HEK293 (cell line): ENCODE measurements around the gene TPI1.

Experiments used
- FEZF1 ChIP-seq: fragments of 450-650 bp; formaldehyde crosslinking; IDR thresholded peaks from 2 replicates; pipeline ENCODE4 v1.5.1; 2016; ENCODE audit warnings: missing biosample characterization, missing genetic modification characterization
- GFI1B ChIP-seq: fragments of 450-650 bp; formaldehyde crosslinking; IDR thresholded peaks from 2 replicates; pipeline ENCODE4 v1.5.1; 2016; ENCODE audit warnings: missing biosample characterization, missing genetic modification characterization
- GLIS1 ChIP-seq: fragments of 450-650 bp; formaldehyde crosslinking; IDR thresholded peaks from 2 replicates; pipeline ENCODE4 v1.5.1; 2016; ENCODE audit warnings: missing biosample characterization, missing genetic modification characterization
- KLF1 ChIP-seq: fragments of 450-650 bp; formaldehyde crosslinking; IDR thresholded peaks from 2 replicates; pipeline ENCODE4 v1.5.1; 2016; ENCODE audit warnings: missing biosample characterization, missing genetic modification characterization
- KLF10 ChIP-seq: fragments of 450-650 bp; IDR thresholded peaks from 2 replicates; pipeline ENCODE4 v1.5.1; 2018; ENCODE audit warnings: missing biosample characterization, mild to moderate bottlenecking, missing genetic modification characterization
- KLF7 ChIP-seq: fragments of 450-650 bp; formaldehyde crosslinking; IDR thresholded peaks from 2 replicates; pipeline ENCODE4 v1.5.1; 2016; ENCODE audit warnings: missing biosample characterization, missing genetic modification characterization, borderline replicate concordance
- KLF9 ChIP-seq: fragments of 450-650 bp; formaldehyde crosslinking; IDR thresholded peaks from 2 replicates; pipeline ENCODE4 v1.5.1; 2016; ENCODE audit warnings: missing biosample characterization, missing genetic modification characterization, low read depth
- SP2 ChIP-seq: fragments of 450-650 bp; formaldehyde crosslinking; IDR thresholded peaks from 2 replicates; pipeline ENCODE4 v1.5.1; 2016; ENCODE audit warnings: missing biosample characterization, missing genetic modification characterization
- ZFP37 ChIP-seq: fragments of 450-650 bp; formaldehyde crosslinking; IDR thresholded peaks from 2 replicates; pipeline ENCODE4 v1.5.1; 2016; ENCODE audit warnings: missing biosample characterization, missing genetic modification characterization
- ZNF121 ChIP-seq: fragments of 450-650 bp; formaldehyde crosslinking; IDR thresholded peaks from 2 replicates; pipeline ENCODE4 v1.5.1; 2016; ENCODE audit warnings: missing biosample characterization, missing genetic modification characterization
- ZNF146 ChIP-seq: fragments of 450-650 bp; formaldehyde crosslinking; IDR thresholded peaks from 2 replicates; pipeline ENCODE4 v1.5.1; 2016; ENCODE audit warnings: missing biosample characterization, missing genetic modification characterization
- ZNF202 ChIP-seq: fragments of 450-650 bp; formaldehyde crosslinking; IDR thresholded peaks from 2 replicates; pipeline ENCODE4 v1.5.1; 2016; ENCODE audit warnings: missing biosample characterization, missing genetic modification characterization, borderline replicate concordance
- ZNF211 ChIP-seq: fragments of 450-650 bp; formaldehyde crosslinking; IDR thresholded peaks from 2 replicates; pipeline ENCODE4 v1.5.1; 2016; ENCODE audit warnings: low read depth, missing biosample characterization, missing genetic modification characterization
- ZNF221 ChIP-seq: fragments of 450-650 bp; formaldehyde crosslinking; IDR thresholded peaks from 2 replicates; pipeline ENCODE4 v1.5.1; 2017; ENCODE audit warnings: missing biosample characterization, missing genetic modification characterization, borderline replicate concordance
- ZNF239 ChIP-seq: fragments of 450-650 bp; formaldehyde crosslinking; IDR thresholded peaks from 2 replicates; pipeline ENCODE4 v1.5.1; 2016; ENCODE audit warnings: missing biosample characterization, missing genetic modification characterization
- ZNF391 ChIP-seq: fragments of 450-650 bp; formaldehyde crosslinking; IDR thresholded peaks from 2 replicates; pipeline ENCODE4 v1.5.1; 2016; ENCODE audit warnings: low read depth, missing biosample characterization, missing genetic modification characterization, borderline replicate concordance
- ZNF404 ChIP-seq: fragments of 450-650 bp; formaldehyde crosslinking; IDR thresholded peaks from 2 replicates; pipeline ENCODE4 v1.5.1; 2017; ENCODE audit warnings: missing biosample characterization, missing genetic modification characterization
- ZNF48 ChIP-seq: fragments of 450-650 bp; formaldehyde crosslinking; IDR thresholded peaks from 2 replicates; pipeline ENCODE4 v1.5.1; 2016; ENCODE audit warnings: missing biosample characterization, missing genetic modification characterization
- ZNF521 ChIP-seq: fragments of 450-650 bp; formaldehyde crosslinking; IDR thresholded peaks from 2 replicates; pipeline ENCODE4 v1.5.1; 2017; ENCODE audit warnings: missing biosample characterization, mild to moderate bottlenecking, missing genetic modification characterization
- ZNF654 ChIP-seq: fragments of 450-650 bp; formaldehyde crosslinking; IDR thresholded peaks from 2 replicates; pipeline ENCODE4 v1.5.1; 2016; ENCODE audit warnings: low read depth, missing biosample characterization, missing genetic modification characterization
- ZNF664 ChIP-seq: fragments of 450-650 bp; formaldehyde crosslinking; IDR thresholded peaks from 2 replicates; pipeline ENCODE4 v1.5.1; 2016; ENCODE audit warnings: missing biosample characterization, missing genetic modification characterization
- ZNF768 ChIP-seq: fragments of 450-650 bp; formaldehyde crosslinking; IDR thresholded peaks from 2 replicates; pipeline ENCODE4 v1.5.1; 2018; ENCODE audit warnings: missing biosample characterization, mild to moderate bottlenecking, missing genetic modification characterization
- TF ChIP-seq, protein P1 (sequence below): fragments of 450-650 bp; formaldehyde crosslinking; IDR thresholded peaks from 2 replicates; pipeline ENCODE4 v1.5.1; 2017; ENCODE audit warnings: missing biosample characterization, missing genetic modification characterization
- TF ChIP-seq, protein P2 (sequence below): fragments of 450-650 bp; formaldehyde crosslinking; IDR thresholded peaks from 2 replicates; pipeline ENCODE4 v1.5.1; 2017; ENCODE audit warnings: missing biosample characterization, missing genetic modification characterization
- TF ChIP-seq, protein P3 (sequence below): fragments of 450-650 bp; IDR thresholded peaks from 2 replicates; pipeline ENCODE4 v1.5.1; 2018; ENCODE audit warnings: missing biosample characterization, missing genetic modification characterization
- TF ChIP-seq, protein P4 (sequence below): fragments of 450-650 bp; formaldehyde crosslinking; IDR thresholded peaks from 2 replicates; pipeline ENCODE4 v1.5.1; 2016; ENCODE audit warnings: missing biosample characterization, missing genetic modification characterization
- TF ChIP-seq, protein P5 (sequence below): fragments of 450-650 bp; formaldehyde crosslinking; optimal IDR thresholded peaks from 2 replicates; pipeline ENCODE3; 2016; ENCODE audit warnings: missing biosample characterization, mild to moderate bottlenecking, missing genetic modification characterization
- TF ChIP-seq, protein P6 (sequence below): fragments of 450-650 bp; formaldehyde crosslinking; IDR thresholded peaks from 2 replicates; pipeline ENCODE4 v1.5.1; 2016; ENCODE audit warnings: missing biosample characterization, missing genetic modification characterization
- TF ChIP-seq, protein P7 (sequence below): fragments of 450-650 bp; formaldehyde crosslinking; IDR thresholded peaks from 2 replicates; pipeline ENCODE4 v1.5.1; 2017; ENCODE audit warnings: missing biosample characterization, missing genetic modification characterization

Gene TPI1

DNA sequence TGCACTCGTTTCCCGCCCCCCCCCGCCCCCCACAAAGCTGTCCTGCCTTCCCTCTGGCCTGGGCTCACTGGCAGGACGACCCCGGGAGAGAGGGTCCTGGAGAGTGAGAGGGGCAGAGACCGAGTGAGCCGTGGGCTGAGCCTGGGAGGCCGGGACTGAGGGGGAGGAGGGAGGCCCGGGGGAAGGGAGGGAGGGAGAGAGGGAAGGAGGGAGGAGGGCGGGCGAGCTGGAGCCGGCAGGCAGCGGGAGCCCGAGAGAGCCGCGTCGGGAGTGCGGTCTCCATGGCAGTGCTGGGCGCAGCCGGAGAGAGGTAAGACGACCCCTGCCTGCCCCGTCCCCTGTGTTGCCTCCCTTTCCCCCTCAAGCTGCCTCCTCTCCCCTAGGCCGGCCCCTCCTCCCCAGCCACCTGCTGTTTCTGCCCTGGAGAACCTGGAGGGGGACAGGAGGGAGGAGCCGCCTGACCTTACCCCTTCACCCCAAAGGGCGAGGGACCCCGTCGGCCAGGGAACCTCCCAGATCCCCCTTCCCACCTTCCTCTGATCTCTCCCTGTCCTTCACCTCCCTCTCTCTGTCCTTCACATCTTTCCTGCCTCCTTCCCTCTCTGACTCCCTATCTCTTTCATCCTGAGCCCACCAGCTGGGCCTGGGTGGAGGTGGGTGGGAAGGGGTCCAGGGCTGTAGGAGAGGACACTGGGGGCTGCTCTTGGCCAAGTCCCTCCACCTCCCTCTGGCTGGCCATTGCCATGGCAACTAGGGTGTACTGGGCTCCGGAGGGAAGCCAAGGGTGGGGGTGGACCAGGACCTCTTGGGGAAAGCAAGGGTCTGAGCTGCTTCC is 45.5 kb upstream of the TPI1 start, which contains the start of gene GPR162 (continued):
- TF ChIP-seq ZNF221 (no peak), ZNF404 (tag by site-specific recombination) (no peak), ZFP37 (tag by site-specific recombination) (no peak), SP2 (tag by site-specific recombination) (peak; percentile 47), ZNF211 (tag by site-specific recombination) (no peak), ZNF521 (tag by site-specific recombination) (no peak), KLF9 (tag by site-specific recombination) (0 out of 2 replicates have a peak, but pooled peaks have one; percentile 8), KLF10 (tag by site-specific recombination) (no peak), ZNF202 (tag by site-specific recombination) (no peak), ZNF664 (tag by site-specific recombination) (no peak), ZNF768 (tag by site-specific recombination) (no peak), KLF7 (tag by site-specific recombination) (no peak), ZNF391 (tag by site-specific recombination) (no peak), ZNF146 (tag by site-specific recombination) (no peak), ZNF654 (tag by site-specific recombination) (no peak), ZNF48 (tag by site-specific recombination) (no peak), GFI1B (tag by site-specific recombination) (no peak), GLIS1 (tag by site-specific recombination) (peak; percentile 38; the same call in 1 of the 2 replicates), KLF1 (tag by site-specific recombination) (peak; percentile 61; the same call in 1 of the 2 replicates), FEZF1 (no peak), ZNF121 (tag by site-specific recombination) (no peak), ZNF239 (no peak)
- TF ChIP-seq, protein P1, sequence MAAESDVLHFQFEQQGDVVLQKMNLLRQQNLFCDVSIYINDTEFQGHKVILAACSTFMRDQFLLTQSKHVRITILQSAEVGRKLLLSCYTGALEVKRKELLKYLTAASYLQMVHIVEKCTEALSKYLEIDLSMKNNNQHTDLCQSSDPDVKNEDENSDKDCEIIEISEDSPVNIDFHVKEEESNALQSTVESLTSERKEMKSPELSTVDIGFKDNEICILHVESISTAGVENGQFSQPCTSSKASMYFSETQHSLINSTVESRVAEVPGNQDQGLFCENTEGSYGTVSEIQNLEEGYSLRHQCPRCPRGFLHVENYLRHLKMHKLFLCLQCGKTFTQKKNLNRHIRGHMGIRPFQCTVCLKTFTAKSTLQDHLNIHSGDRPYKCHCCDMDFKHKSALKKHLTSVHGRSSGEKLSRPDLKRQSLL = peak; percentile 84
- TF ChIP-seq, protein P2, sequence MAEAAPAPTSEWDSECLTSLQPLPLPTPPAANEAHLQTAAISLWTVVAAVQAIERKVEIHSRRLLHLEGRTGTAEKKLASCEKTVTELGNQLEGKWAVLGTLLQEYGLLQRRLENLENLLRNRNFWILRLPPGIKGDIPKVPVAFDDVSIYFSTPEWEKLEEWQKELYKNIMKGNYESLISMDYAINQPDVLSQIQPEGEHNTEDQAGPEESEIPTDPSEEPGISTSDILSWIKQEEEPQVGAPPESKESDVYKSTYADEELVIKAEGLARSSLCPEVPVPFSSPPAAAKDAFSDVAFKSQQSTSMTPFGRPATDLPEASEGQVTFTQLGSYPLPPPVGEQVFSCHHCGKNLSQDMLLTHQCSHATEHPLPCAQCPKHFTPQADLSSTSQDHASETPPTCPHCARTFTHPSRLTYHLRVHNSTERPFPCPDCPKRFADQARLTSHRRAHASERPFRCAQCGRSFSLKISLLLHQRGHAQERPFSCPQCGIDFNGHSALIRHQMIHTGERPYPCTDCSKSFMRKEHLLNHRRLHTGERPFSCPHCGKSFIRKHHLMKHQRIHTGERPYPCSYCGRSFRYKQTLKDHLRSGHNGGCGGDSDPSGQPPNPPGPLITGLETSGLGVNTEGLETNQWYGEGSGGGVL (tag by site-specific recombination) = peak; percentile 95
- TF ChIP-seq, protein P3, sequence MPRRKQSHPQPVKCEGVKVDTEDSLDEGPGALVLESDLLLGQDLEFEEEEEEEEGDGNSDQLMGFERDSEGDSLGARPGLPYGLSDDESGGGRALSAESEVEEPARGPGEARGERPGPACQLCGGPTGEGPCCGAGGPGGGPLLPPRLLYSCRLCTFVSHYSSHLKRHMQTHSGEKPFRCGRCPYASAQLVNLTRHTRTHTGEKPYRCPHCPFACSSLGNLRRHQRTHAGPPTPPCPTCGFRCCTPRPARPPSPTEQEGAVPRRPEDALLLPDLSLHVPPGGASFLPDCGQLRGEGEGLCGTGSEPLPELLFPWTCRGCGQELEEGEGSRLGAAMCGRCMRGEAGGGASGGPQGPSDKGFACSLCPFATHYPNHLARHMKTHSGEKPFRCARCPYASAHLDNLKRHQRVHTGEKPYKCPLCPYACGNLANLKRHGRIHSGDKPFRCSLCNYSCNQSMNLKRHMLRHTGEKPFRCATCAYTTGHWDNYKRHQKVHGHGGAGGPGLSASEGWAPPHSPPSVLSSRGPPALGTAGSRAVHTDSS = no peak
- TF ChIP-seq, protein P4, sequence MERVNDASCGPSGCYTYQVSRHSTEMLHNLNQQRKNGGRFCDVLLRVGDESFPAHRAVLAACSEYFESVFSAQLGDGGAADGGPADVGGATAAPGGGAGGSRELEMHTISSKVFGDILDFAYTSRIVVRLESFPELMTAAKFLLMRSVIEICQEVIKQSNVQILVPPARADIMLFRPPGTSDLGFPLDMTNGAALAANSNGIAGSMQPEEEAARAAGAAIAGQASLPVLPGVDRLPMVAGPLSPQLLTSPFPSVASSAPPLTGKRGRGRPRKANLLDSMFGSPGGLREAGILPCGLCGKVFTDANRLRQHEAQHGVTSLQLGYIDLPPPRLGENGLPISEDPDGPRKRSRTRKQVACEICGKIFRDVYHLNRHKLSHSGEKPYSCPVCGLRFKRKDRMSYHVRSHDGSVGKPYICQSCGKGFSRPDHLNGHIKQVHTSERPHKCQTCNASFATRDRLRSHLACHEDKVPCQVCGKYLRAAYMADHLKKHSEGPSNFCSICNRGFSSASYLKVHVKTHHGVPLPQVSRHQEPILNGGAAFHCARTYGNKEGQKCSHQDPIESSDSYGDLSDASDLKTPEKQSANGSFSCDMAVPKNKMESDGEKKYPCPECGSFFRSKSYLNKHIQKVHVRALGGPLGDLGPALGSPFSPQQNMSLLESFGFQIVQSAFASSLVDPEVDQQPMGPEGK (tag by site-specific recombination) = peak; percentile 61; the same call in 1 of the 2 replicates
- TF ChIP-seq, protein P5, sequence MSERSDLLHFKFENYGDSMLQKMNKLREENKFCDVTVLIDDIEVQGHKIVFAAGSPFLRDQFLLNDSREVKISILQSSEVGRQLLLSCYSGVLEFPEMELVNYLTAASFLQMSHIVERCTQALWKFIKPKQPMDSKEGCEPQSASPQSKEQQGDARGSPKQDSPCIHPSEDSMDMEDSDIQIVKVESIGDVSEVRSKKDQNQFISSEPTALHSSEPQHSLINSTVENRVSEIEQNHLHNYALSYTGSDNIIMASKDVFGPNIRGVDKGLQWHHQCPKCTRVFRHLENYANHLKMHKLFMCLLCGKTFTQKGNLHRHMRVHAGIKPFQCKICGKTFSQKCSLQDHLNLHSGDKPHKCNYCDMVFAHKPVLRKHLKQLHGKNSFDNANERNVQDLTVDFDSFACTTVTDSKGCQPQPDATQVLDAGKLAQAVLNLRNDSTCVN = peak; percentile 37
- TF ChIP-seq, protein P6, sequence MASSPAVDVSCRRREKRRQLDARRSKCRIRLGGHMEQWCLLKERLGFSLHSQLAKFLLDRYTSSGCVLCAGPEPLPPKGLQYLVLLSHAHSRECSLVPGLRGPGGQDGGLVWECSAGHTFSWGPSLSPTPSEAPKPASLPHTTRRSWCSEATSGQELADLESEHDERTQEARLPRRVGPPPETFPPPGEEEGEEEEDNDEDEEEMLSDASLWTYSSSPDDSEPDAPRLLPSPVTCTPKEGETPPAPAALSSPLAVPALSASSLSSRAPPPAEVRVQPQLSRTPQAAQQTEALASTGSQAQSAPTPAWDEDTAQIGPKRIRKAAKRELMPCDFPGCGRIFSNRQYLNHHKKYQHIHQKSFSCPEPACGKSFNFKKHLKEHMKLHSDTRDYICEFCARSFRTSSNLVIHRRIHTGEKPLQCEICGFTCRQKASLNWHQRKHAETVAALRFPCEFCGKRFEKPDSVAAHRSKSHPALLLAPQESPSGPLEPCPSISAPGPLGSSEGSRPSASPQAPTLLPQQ (tag by site-specific recombination) = no peak
- TF ChIP-seq, protein P7, sequence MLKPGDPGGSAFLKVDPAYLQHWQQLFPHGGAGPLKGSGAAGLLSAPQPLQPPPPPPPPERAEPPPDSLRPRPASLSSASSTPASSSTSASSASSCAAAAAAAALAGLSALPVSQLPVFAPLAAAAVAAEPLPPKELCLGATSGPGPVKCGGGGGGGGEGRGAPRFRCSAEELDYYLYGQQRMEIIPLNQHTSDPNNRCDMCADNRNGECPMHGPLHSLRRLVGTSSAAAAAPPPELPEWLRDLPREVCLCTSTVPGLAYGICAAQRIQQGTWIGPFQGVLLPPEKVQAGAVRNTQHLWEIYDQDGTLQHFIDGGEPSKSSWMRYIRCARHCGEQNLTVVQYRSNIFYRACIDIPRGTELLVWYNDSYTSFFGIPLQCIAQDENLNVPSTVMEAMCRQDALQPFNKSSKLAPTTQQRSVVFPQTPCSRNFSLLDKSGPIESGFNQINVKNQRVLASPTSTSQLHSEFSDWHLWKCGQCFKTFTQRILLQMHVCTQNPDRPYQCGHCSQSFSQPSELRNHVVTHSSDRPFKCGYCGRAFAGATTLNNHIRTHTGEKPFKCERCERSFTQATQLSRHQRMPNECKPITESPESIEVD = no peak
